Measurements from ENCODE around the gene H19. TPM values are rescaled to one million over a fixed set of nuclear protein-coding genes. Genes with fewer than 3 reads are reported as not detected.

Gene H19
- total and polyA plus RNA-seq, 4 donors: 49.1 to 1,932 (median 181) TPM

- Histone ChIP-seq H3K9ac (ENCODE audit: insufficient read depth in 1 of 2, low read length in 2 of 2) (no peak overlapping the region), H3K36me3 (ENCODE audit: control insufficient read depth in 4 of 4, insufficient read depth in 4 of 4, low read length in 4 of 4) (no peaks in the 10 kb centered on the region), H3K4me3 (no peak overlapping the region), H3K27ac (ENCODE audit: low read depth in 1 of 2, low read length in 1 of 2) (no peak overlapping the region), H3K9me3 (ENCODE audit: control insufficient read depth in 4 of 4, insufficient read depth in 3 of 4, low read length in 3 of 4) (no peaks in the 10 kb centered on the region), H3K27me3 (ENCODE audit: control insufficient read depth in 3 of 3, insufficient read depth in 3 of 3, low read length in 2 of 3) (peaks cover 0 to 3% (median 0%) of the 10 kb centered on the region in 3 donors), H3K4me1 (ENCODE audit: control insufficient read depth in 5 of 5, insufficient read depth in 5 of 5, low read length in 5 of 5) (no peaks in the 10 kb centered on the region)
- ATAC-seq (ENCODE audit: insufficient read depth, low FRiP score): no peak
- no peak for TF ChIP-seq CTCF (IDR thresholded peaks at IDR 0.05; ENCODE audit: control extremely low read depth, extremely low read depth)
- WGBS, 2 donors: no CpG with 5 or more reads among the region's 20 CpGs
- DNase-seq: no peak
These were observed 41.6 kb upstream of the H19 start for GRCh38 chr11:2039198-2039759.

GRCh38 chr11:2036863-2037486 is 39.3 kb upstream of the H19 start:
- H3K36me3 ChIP-seq (ENCODE audit: control insufficient read depth in 4 of 4, insufficient read depth in 4 of 4, low read length in 4 of 4): no peaks in the 10 kb centered on the region
- TF ChIP-seq CTCF (IDR thresholded peaks at IDR 0.05; ENCODE audit: control extremely low read depth, extremely low read depth): no peak
- ATAC-seq (ENCODE audit: insufficient read depth, low FRiP score) (no peak), DNase-seq (no peak)
- no peaks in the 10 kb centered on the region for H3K9me3 ChIP-seq (ENCODE audit: control insufficient read depth in 4 of 4, insufficient read depth in 3 of 4, low read length in 3 of 4)
- whole genome bisulfite sequencing, 2 donors: no CpG with 5 or more reads among the region's 18 CpGs
- H3K4me3 ChIP-seq: no peak overlapping the region
- no peaks in the 10 kb centered on the region for H3K27me3 ChIP-seq (ENCODE audit: control insufficient read depth in 3 of 3, insufficient read depth in 3 of 3, low read length in 2 of 3)
- no peaks in the 10 kb centered on the region for H3K4me1 ChIP-seq (ENCODE audit: control insufficient read depth in 5 of 5, insufficient read depth in 5 of 5, low read length in 5 of 5)
- H3K27ac ChIP-seq (ENCODE audit: low read depth in 1 of 2, low read length in 1 of 2): no peak overlapping the region
- no peak overlapping the region for H3K9ac ChIP-seq (ENCODE audit: insufficient read depth in 1 of 2, low read length in 2 of 2)

DNA sequence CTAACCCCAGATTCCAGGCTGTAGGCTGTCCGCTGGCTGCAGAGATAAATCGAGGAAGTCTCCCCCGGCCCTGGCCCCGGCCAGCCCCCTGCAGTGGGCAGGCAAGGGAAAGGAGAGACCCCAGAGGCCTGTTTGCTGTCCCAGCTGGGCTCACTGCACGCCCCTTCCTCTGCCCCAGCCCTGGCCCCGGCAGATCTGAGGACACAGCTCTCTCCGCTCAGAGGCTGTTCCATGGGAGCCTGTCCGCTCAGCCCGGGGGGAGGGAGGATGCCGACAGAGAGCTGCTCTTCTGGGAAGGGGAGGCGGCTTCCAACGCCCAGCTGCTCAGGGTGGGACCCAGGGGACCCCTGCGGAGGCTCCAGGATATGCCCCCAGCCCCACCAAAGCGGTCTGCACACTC is 37.7 kb upstream of the H19 start:
- WGBS, 2 donors: no CpG with 5 or more reads among the region's 14 CpGs
- Histone ChIP-seq H3K27me3 (ENCODE audit: control insufficient read depth in 3 of 3, insufficient read depth in 3 of 3, low read length in 2 of 3) (no peaks in the 10 kb centered on the region), H3K27ac (ENCODE audit: low read depth in 1 of 2, low read length in 1 of 2) (no peak overlapping the region), H3K9ac (ENCODE audit: insufficient read depth in 1 of 2, low read length in 2 of 2) (no peak overlapping the region), H3K36me3 (ENCODE audit: control insufficient read depth in 4 of 4, insufficient read depth in 4 of 4, low read length in 4 of 4) (no peaks in the 10 kb centered on the region), H3K4me3 (no peak overlapping the region), H3K9me3 (ENCODE audit: control insufficient read depth in 4 of 4, insufficient read depth in 3 of 4, low read length in 3 of 4) (no peaks in the 10 kb centered on the region), H3K4me1 (ENCODE audit: control insufficient read depth in 5 of 5, insufficient read depth in 5 of 5, low read length in 5 of 5) (no peaks in the 10 kb centered on the region)
- ATAC-seq (ENCODE audit: insufficient read depth, low FRiP score): no peak
- DNase-seq: no peak
- no peak for TF ChIP-seq CTCF (IDR thresholded peaks at IDR 0.05; ENCODE audit: control extremely low read depth, extremely low read depth)

GRCh38 chr11:2031058-2031457 is 33.4 kb upstream of the H19 start:
- H3K4me3 ChIP-seq: no peak overlapping the region
- WGBS, 2 donors: no CpG with 5 or more reads among the region's 10 CpGs
- ATAC-seq (ENCODE audit: insufficient read depth, low FRiP score): no peak

More at GRCh38 chr11:2031058-2031457, 33.4 kb upstream of the H19 start:
- no peak for DNase-seq
- H3K27me3 ChIP-seq (ENCODE audit: control insufficient read depth in 3 of 3, insufficient read depth in 3 of 3, low read length in 2 of 3): no peaks in the 10 kb centered on the region
- H3K27ac ChIP-seq (ENCODE audit: low read depth in 1 of 2, low read length in 1 of 2): no peak overlapping the region
- no peaks in the 10 kb centered on the region for H3K9me3 ChIP-seq (ENCODE audit: control insufficient read depth in 4 of 4, insufficient read depth in 3 of 4, low read length in 3 of 4)
- TF ChIP-seq CTCF (IDR thresholded peaks at IDR 0.05; ENCODE audit: control extremely low read depth, extremely low read depth): no peak
- H3K9ac ChIP-seq (ENCODE audit: insufficient read depth in 1 of 2, low read length in 2 of 2): no peak overlapping the region
- no peaks in the 10 kb centered on the region for H3K36me3 ChIP-seq (ENCODE audit: control insufficient read depth in 4 of 4, insufficient read depth in 4 of 4, low read length in 4 of 4)
- no peaks in the 10 kb centered on the region for H3K4me1 ChIP-seq (ENCODE audit: control insufficient read depth in 5 of 5, insufficient read depth in 5 of 5, low read length in 5 of 5)

Data from lung (tissue), 12 donors.